ENCODE data around the gene GPR89A.
"Not testable (repeated sequence)": the region's sequence is repeated elsewhere in the genome, so short reads cannot be mapped to it uniquely, and the experiment has no call there.

The GPR89A gene

GRCh38 chr1:145707183-145707867, 99.5 kb downstream of the GPR89A start, which contains the start of gene PDZK1:
Gene PDZK1, minus strand, starts transcription at chr1:145707368. Its CDS starts 19,347 bp downstream, at chr1:145688021.
- Histone ChIP-seq H3K36me3 (ENCODE audit: insufficient read depth, low read length) (no peaks in the 10 kb centered on the region), H3K9ac (ENCODE audit: low read length) (no peak within 1 kb of the TSS), H3K4me3 (ENCODE audit: low read depth in 1 of 2, low read length in 2 of 2) (no peak within 1 kb of the TSS), H3K27me3 (ENCODE audit: control insufficient read depth in 1 of 2, insufficient read depth in 2 of 2, low read length in 2 of 2) (no peaks in the 10 kb centered on the region), H3K27ac (ENCODE audit: low read depth, low read length) (no peak within 1 kb of the TSS), H3K4me1 (ENCODE audit: insufficient read depth, low read length) (no peaks in the 10 kb centered on the region), H3K9me3 (ENCODE audit: low read length) (no peaks in the 10 kb centered on the region)

GRCh38 chr1:145708063-145708462, 100.3 kb downstream of the GPR89A start:
- no peaks in the 10 kb centered on the region for H3K36me3 ChIP-seq (ENCODE audit: insufficient read depth, low read length)
- no peak overlapping the region for H3K27ac ChIP-seq (ENCODE audit: low read depth, low read length)
- no peaks in the 10 kb centered on the region for H3K9me3 ChIP-seq (ENCODE audit: low read length)
- H3K27me3 ChIP-seq (ENCODE audit: control insufficient read depth in 1 of 2, insufficient read depth in 2 of 2, low read length in 2 of 2), result no peaks in the 10 kb centered on the region
- H3K4me1 ChIP-seq (ENCODE audit: insufficient read depth, low read length), result no peaks in the 10 kb centered on the region
- no peak overlapping the region for H3K4me3 ChIP-seq (ENCODE audit: low read depth in 1 of 2, low read length in 2 of 2)
- no peak overlapping the region for H3K9ac ChIP-seq (ENCODE audit: low read length)

GRCh38 chr1:145710291-145711027, 102.7 kb downstream of the GPR89A start:
- no peak overlapping the region for H3K9ac ChIP-seq (ENCODE audit: low read length)
- H3K4me1 ChIP-seq (ENCODE audit: insufficient read depth, low read length), result no peaks in the 10 kb centered on the region
- H3K27ac ChIP-seq (ENCODE audit: low read depth, low read length), result no peak overlapping the region
- H3K27me3 ChIP-seq (ENCODE audit: control insufficient read depth in 1 of 2, insufficient read depth in 2 of 2, low read length in 2 of 2), result no peaks in the 10 kb centered on the region
- no peaks in the 10 kb centered on the region for H3K36me3 ChIP-seq (ENCODE audit: insufficient read depth, low read length)
- no peak overlapping the region for H3K4me3 ChIP-seq (ENCODE audit: low read depth in 1 of 2, low read length in 2 of 2)
- H3K9me3 ChIP-seq (ENCODE audit: low read length), result no peaks in the 10 kb centered on the region

GRCh38 chr1:145711213-145711651, 103.4 kb downstream of the GPR89A start:
- no peaks in the 10 kb centered on the region for H3K9me3 ChIP-seq (ENCODE audit: low read length)
- no peaks in the 10 kb centered on the region for H3K4me1 ChIP-seq (ENCODE audit: insufficient read depth, low read length)
- H3K4me3 ChIP-seq (ENCODE audit: low read depth in 1 of 2, low read length in 2 of 2), result no peak overlapping the region
- H3K36me3 ChIP-seq (ENCODE audit: insufficient read depth, low read length), result no peaks in the 10 kb centered on the region
- no peaks in the 10 kb centered on the region for H3K27me3 ChIP-seq (ENCODE audit: control insufficient read depth in 1 of 2, insufficient read depth in 2 of 2, low read length in 2 of 2)
- H3K27ac ChIP-seq (ENCODE audit: low read depth, low read length), result no peak overlapping the region
- no peak overlapping the region for H3K9ac ChIP-seq (ENCODE audit: low read length)

- Histone ChIP-seq H3K9ac (ENCODE audit: low read length) (no peak overlapping the region), H3K27me3 (ENCODE audit: control insufficient read depth in 1 of 2, insufficient read depth in 2 of 2, low read length in 2 of 2) (no peaks in the 10 kb centered on the region), H3K27ac (ENCODE audit: low read depth, low read length) (no peak overlapping the region), H3K4me1 (ENCODE audit: insufficient read depth, low read length) (no peaks in the 10 kb centered on the region), H3K9me3 (ENCODE audit: low read length) (no peaks in the 10 kb centered on the region), H3K36me3 (ENCODE audit: insufficient read depth, low read length) (no peaks in the 10 kb centered on the region), H3K4me3 (ENCODE audit: low read depth in 1 of 2, low read length in 2 of 2) (no peak overlapping the region)
Measured at GRCh38 chr1:145714524-145715111, 106.8 kb downstream of the GPR89A start.

GRCh38 chr1:145716641-145717345, 109.0 kb downstream of the GPR89A start:
- peaks cover 12% of the 10 kb centered on the region for H3K4me1 ChIP-seq (ENCODE audit: insufficient read depth, low read length)
- H3K27me3 ChIP-seq (ENCODE audit: control insufficient read depth in 1 of 2, insufficient read depth in 2 of 2, low read length in 2 of 2), result no peaks in the 10 kb centered on the region
- no peak overlapping the region for H3K9ac ChIP-seq (ENCODE audit: low read length)
- H3K4me3 ChIP-seq (ENCODE audit: low read depth in 1 of 2, low read length in 2 of 2), result no peak overlapping the region
- no peaks in the 10 kb centered on the region for H3K36me3 ChIP-seq (ENCODE audit: insufficient read depth, low read length)
- H3K9me3 ChIP-seq (ENCODE audit: low read length), result no peaks in the 10 kb centered on the region
- H3K27ac ChIP-seq (ENCODE audit: low read depth, low read length), result no peak overlapping the region

GRCh38 chr1:145717833-145718232, 110.0 kb downstream of the GPR89A start:
- no peak overlapping the region for H3K9ac ChIP-seq (ENCODE audit: low read length)
- no peak overlapping the region for H3K4me3 ChIP-seq (ENCODE audit: low read depth in 1 of 2, low read length in 2 of 2)
- no peaks in the 10 kb centered on the region for H3K9me3 ChIP-seq (ENCODE audit: low read length)
- no peaks in the 10 kb centered on the region for H3K27me3 ChIP-seq (ENCODE audit: control insufficient read depth in 1 of 2, insufficient read depth in 2 of 2, low read length in 2 of 2)
- H3K4me1 ChIP-seq (ENCODE audit: insufficient read depth, low read length), result peaks cover 12% of the 10 kb centered on the region
- no peak overlapping the region for H3K27ac ChIP-seq (ENCODE audit: low read depth, low read length)
- H3K36me3 ChIP-seq (ENCODE audit: insufficient read depth, low read length), result no peaks in the 10 kb centered on the region

GRCh38 chr1:145718465-145718864, 110.7 kb downstream of the GPR89A start:
- H3K9me3 ChIP-seq (ENCODE audit: low read length); H3K9ac ChIP-seq (ENCODE audit: low read length); H3K36me3 ChIP-seq (ENCODE audit: insufficient read depth, low read length); H3K4me3 ChIP-seq (ENCODE audit: low read depth in 1 of 2, low read length in 2 of 2); H3K27me3 ChIP-seq (ENCODE audit: control insufficient read depth in 1 of 2, insufficient read depth in 2 of 2, low read length in 2 of 2); H3K27ac ChIP-seq (ENCODE audit: low read depth, low read length): not testable (repeated sequence)
- H3K4me1 ChIP-seq (ENCODE audit: insufficient read depth, low read length), result peaks cover 12% of the 10 kb centered on the region

- no peak within 1 kb of the TSS for H3K9ac ChIP-seq (ENCODE audit: low read length)
- H3K27ac ChIP-seq (ENCODE audit: low read depth, low read length), result no peak within 1 kb of the TSS
- H3K4me3 ChIP-seq (ENCODE audit: low read depth in 1 of 2, low read length in 2 of 2), result no peak within 1 kb of the TSS
- H3K9me3 ChIP-seq (ENCODE audit: low read length), result no peaks in the 10 kb centered on the region
- H3K4me1 ChIP-seq (ENCODE audit: insufficient read depth, low read length), result peaks cover 12% of the 10 kb centered on the region
- no peaks in the 10 kb centered on the region for H3K36me3 ChIP-seq (ENCODE audit: insufficient read depth, low read length)
- no peaks in the 10 kb centered on the region for H3K27me3 ChIP-seq (ENCODE audit: control insufficient read depth in 1 of 2, insufficient read depth in 2 of 2, low read length in 2 of 2)
Measured at GRCh38 chr1:145719230-145720079, 111.7 kb downstream of the GPR89A start, which contains the start of gene CD160. Gene CD160, plus strand, starts transcription at chr1:145719499. Its CDS starts 8,829 bp downstream, at chr1:145728328.

Data from muscle layer of colon (tissue), 2 donors.